ENCODE results near the gene XPR1. TPM values are rescaled to one million over a fixed set of nuclear protein-coding genes. Genes with fewer than 3 reads are reported as not detected.

The XPR1 gene
- total RNA-seq, 1 experiment from 2014 or later, result 36.1 TPM

GRCh38 chr1:180908074-180908765 is 276.4 kb downstream of the XPR1 start:
- Histone ChIP-seq H3K27me3 (ENCODE audit: control insufficient read depth, insufficient read depth, low read length) (no peaks in the 10 kb centered on the region), H3K27ac (ENCODE audit: low read length) (no peak overlapping the region), H3K36me3 (ENCODE audit: control insufficient read depth, insufficient read depth, low read length) (no peaks in the 10 kb centered on the region), H3K9me3 (ENCODE audit: control insufficient read depth, insufficient read depth, low read depth, low read length) (no peaks in the 10 kb centered on the region), H3K4me1 (ENCODE audit: control insufficient read depth, insufficient read depth, low read length) (peaks cover 3% of the 10 kb centered on the region; the same call in 1 of the 2 replicates), H3K4me3 (ENCODE audit: low read depth in 2 of 2, low read length in 2 of 2) (no peak overlapping the region)
- DNase-seq (ENCODE audit: low read depth, low spot score), result no peak
- ChIA-PET POLR2A (no interaction called here), CTCF (interaction anchor here (0.7 to 0.8 kb wide), 2 partner anchors 29 to 511 kb away, joined by 3 read pairs; no protein-coding TSS in a partner anchor)
- in situ Hi-C loops (cut with HindIII; ENCODE audit: low pct_unique_long_range_greater_than_20kb, low sequenced_read_pairs) (no loop called here), intact Hi-C loops (cut with micrococcal nuclease; ENCODE audit: unreplicated experiment) (no loop called here)
- TF ChIP-seq POLR2AphosphoS5 (IDR thresholded peaks at IDR 0.05; ENCODE audit: low read depth, low read length) (no peak), SIN3A (IDR thresholded peaks at IDR 0.05; ENCODE audit: borderline replicate concordance, insufficient read depth, low read depth, low read length) (no peak)
- no peak for ATAC-seq
- BruUV-seq (replicated peaks), result no TSS peak

GRCh38 chr1:180909005-180909414 is 277.2 kb downstream of the XPR1 start:
- no TSS peak for BruUV-seq (replicated peaks)
- CTCF ChIA-PET, result interaction anchor here (0.8 to 1.0 kb wide), 2 partner anchors 27 to 30 kb away, joined by 3 read pairs; no protein-coding TSS in a partner anchor
- in situ Hi-C loops (cut with HindIII; ENCODE audit: low pct_unique_long_range_greater_than_20kb, low sequenced_read_pairs), result no loop called here

More at GRCh38 chr1:180909005-180909414, 277.2 kb downstream of the XPR1 start:
- no peaks in the 10 kb centered on the region for H3K36me3 ChIP-seq (ENCODE audit: control insufficient read depth, insufficient read depth, low read length)
- no peaks in the 10 kb centered on the region for H3K27me3 ChIP-seq (ENCODE audit: control insufficient read depth, insufficient read depth, low read length)
- DNase-seq (ENCODE audit: low read depth, low spot score) (no peak), ATAC-seq (no peak)
- H3K4me3 ChIP-seq (ENCODE audit: low read depth in 2 of 2, low read length in 2 of 2), result no peak overlapping the region
- H3K4me1 ChIP-seq (ENCODE audit: control insufficient read depth, insufficient read depth, low read length), result peaks cover 3% of the 10 kb centered on the region; the same call in 1 of the 2 replicates
- POLR2A ChIA-PET, result interaction anchor here (0.5 kb wide), 1 partner anchor 11 kb away, joined by 5 read pairs; no protein-coding TSS in a partner anchor
- no peak for TF ChIP-seq POLR2AphosphoS5 (IDR thresholded peaks at IDR 0.05; ENCODE audit: low read depth, low read length)
- TF ChIP-seq, protein P1, sequence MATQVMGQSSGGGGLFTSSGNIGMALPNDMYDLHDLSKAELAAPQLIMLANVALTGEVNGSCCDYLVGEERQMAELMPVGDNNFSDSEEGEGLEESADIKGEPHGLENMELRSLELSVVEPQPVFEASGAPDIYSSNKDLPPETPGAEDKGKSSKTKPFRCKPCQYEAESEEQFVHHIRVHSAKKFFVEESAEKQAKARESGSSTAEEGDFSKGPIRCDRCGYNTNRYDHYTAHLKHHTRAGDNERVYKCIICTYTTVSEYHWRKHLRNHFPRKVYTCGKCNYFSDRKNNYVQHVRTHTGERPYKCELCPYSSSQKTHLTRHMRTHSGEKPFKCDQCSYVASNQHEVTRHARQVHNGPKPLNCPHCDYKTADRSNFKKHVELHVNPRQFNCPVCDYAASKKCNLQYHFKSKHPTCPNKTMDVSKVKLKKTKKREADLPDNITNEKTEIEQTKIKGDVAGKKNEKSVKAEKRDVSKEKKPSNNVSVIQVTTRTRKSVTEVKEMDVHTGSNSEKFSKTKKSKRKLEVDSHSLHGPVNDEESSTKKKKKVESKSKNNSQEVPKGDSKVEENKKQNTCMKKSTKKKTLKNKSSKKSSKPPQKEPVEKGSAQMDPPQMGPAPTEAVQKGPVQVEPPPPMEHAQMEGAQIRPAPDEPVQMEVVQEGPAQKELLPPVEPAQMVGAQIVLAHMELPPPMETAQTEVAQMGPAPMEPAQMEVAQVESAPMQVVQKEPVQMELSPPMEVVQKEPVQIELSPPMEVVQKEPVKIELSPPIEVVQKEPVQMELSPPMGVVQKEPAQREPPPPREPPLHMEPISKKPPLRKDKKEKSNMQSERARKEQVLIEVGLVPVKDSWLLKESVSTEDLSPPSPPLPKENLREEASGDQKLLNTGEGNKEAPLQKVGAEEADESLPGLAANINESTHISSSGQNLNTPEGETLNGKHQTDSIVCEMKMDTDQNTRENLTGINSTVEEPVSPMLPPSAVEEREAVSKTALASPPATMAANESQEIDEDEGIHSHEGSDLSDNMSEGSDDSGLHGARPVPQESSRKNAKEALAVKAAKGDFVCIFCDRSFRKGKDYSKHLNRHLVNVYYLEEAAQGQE (IDR thresholded peaks at IDR 0.05; ENCODE audit: insufficient read depth in 1 of 2, low read depth in 2 of 2, low read length in 1 of 2), result no peak
- no peak for TF ChIP-seq SIN3A (IDR thresholded peaks at IDR 0.05; ENCODE audit: borderline replicate concordance, insufficient read depth, low read depth, low read length)
- no peak for TF ChIP-seq CTCF (IDR thresholded peaks at IDR 0.05)
- TF ChIP-seq TCF7L2 (IDR thresholded peaks at IDR 0.05; ENCODE audit: low read depth, low read length), result no peak
- no peak overlapping the region for H3K27ac ChIP-seq (ENCODE audit: low read length)
- no peaks in the 10 kb centered on the region for H3K9me3 ChIP-seq (ENCODE audit: control insufficient read depth, insufficient read depth, low read depth, low read length)
- intact Hi-C loops (cut with micrococcal nuclease; ENCODE audit: unreplicated experiment), result no loop called here
